ENCODE measurements around the gene INPP5D. TPM values are rescaled to one million over a fixed set of nuclear protein-coding genes. Genes with fewer than 3 reads are reported as not detected.

Gene INPP5D
- total and polyA plus RNA-seq, 2 of the 8 experiments (the other 6 are each of a cell fraction or from before 2014, with no cell fraction given) = 4.5 to 7.1 TPM

DNA sequence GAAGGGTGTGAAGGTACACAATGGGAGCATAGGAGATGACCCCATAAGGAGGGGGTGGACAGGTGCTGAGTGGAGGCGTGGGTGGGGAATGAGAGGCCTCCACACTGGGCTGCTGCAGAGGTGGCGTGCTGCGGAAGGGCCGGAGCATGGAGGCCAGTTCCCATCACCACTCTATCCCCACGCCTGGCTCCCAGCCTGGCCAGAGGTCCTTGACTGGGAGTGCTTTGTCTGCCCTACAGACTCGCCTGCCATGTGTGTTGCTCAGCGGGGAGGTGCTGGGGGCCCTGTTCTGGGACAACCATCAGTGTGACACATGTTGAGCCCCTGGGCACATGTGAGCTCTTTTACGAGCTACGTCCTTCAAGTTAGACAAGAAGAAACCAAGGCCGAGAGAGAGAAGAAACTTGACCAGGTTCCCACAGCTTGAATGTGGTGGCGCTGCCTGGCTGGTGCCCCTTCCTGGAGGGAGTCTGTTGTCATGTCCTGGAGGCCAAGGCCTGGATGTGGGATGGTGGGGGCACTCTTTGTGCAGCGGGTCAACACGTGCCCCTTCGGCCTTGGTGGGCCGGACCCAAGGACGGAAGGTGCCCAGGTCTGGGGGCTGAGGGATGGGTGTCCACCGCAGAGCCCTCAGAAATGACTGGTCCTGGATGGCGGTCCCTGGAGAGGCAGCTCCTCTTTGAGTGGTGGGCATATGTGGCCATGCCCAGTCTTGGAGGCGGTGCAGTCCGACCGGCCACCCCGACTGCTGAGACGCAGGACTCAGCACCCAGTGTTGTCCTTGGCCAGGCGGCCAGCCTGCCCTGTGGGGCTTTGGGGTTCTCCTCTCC lies 1.2 kb upstream of the INPP5D start:
- Histone ChIP-seq H3K4me2 (ENCODE audit: insufficient read depth in 1 of 2, low read depth in 2 of 2, low read length in 2 of 2) (no peak overlapping the region; a peak in 1 of 4 replicates), H2BK12ac (ENCODE audit: low read depth, low read length) (0 out of 2 replicates have a peak overlapping the region, but pooled peaks have one; percentile 50), H4K5ac (ENCODE audit: insufficient read length, low read depth, low read length) (no peak overlapping the region), H3K4me3 (ENCODE audit: extremely low read depth in 1 of 4, insufficient read depth in 2 of 4, low read depth in 3 of 4, low read length in 4 of 4) (no peak overlapping the region), H3K9me3 (ENCODE audit: insufficient read depth in 2 of 2, low read depth in 1 of 2, low read length in 1 of 2) (no peaks in the 10 kb centered on the region), H3K36me3 (ENCODE audit: control insufficient read depth in 2 of 4, insufficient read depth in 4 of 4, low read length in 3 of 4) (no peaks in the 10 kb centered on the region), H3K23ac (ENCODE audit: insufficient read length) (no peak overlapping the region), H3K18ac (ENCODE audit: extremely low read depth, low read length) (peak overlapping the region; percentile 7; the same call in 1 of the 2 replicates), H3K9ac (replicated peaks in 1 of 4; ENCODE audit: extremely low read depth in 1 of 4, low read depth in 3 of 4, low read length in 3 of 4) (no peak overlapping the region), H4K8ac (ENCODE audit: extremely low read depth, insufficient read depth, low read length) (no peak overlapping the region), H2BK15ac (ENCODE audit: low read length) (no peak overlapping the region), H3K27ac (ENCODE audit: low read depth, low read length) (no peak overlapping the region), H4K91ac (replicated peaks; ENCODE audit: insufficient read length, low read length) (no peak overlapping the region), H2AK5ac (ENCODE audit: low read depth, low read length) (no peak overlapping the region), H2BK5ac (ENCODE audit: low read depth, low read length) (no peak overlapping the region; the same call in 1 of the 2 replicates), H3K27me3 (replicated peaks in 1 of 4; ENCODE audit: control insufficient read depth in 3 of 4, extremely low read depth in 1 of 4, insufficient read depth in 3 of 4, low read length in 3 of 4) (no peaks in the 10 kb centered on the region; a peak in 1 of 7 replicates), H3K4ac (replicated peaks; ENCODE audit: insufficient read length, low read depth, low read length) (no peak overlapping the region), H3K79me1 (ENCODE audit: low read depth, low read length) (no peaks in the 10 kb centered on the region), H3K23me2 (ENCODE audit: low read depth, low read length) (no peaks in the 10 kb centered on the region), H3K14ac (ENCODE audit: insufficient read length) (no peak overlapping the region), H2AFZ (ENCODE audit: low read length) (no peak overlapping the region), H2BK120ac (replicated peaks; ENCODE audit: low read depth, low read length) (no peak overlapping the region), H3K79me2 (ENCODE audit: control insufficient read depth in 1 of 2, insufficient read depth in 2 of 2, low read length in 2 of 2) (no peaks in the 10 kb centered on the region), H3K4me1 (replicated peaks in 1 of 4; ENCODE audit: control insufficient read depth in 3 of 4, insufficient read depth in 4 of 4, low read length in 3 of 4) (peaks cover 0 to 10% (median 4%) of the 10 kb centered on the region in 4 experiments; a peak in 4 of 7 replicates), H4K20me1 (replicated peaks in 1 of 2; ENCODE audit: control insufficient read depth in 1 of 2, insufficient read depth in 2 of 2, low read length in 2 of 2) (no peaks in the 10 kb centered on the region), H2BK20ac (ENCODE audit: low read length) (no peak overlapping the region), H3K56ac (replicated peaks; ENCODE audit: insufficient read length, low read depth, low read length) (no peak overlapping the region)
- DNase-seq (ENCODE audit: low read depth in 1 of 2, low spot score in 2 of 2) (no peak), FAIRE-seq (no peak)
- ChIA-PET CTCF (ENCODE audit: partially characterized antibody) (interaction anchor here (0.8 to 4.6 kb wide), 13 partner anchors 10 to 188 kb away, joined by 3 to 32 read pairs (median 5); partner anchors contain the start of gene NEU2), POLR2A (ENCODE audit: partially characterized antibody) (interaction anchor here (1.3 kb wide), 1 partner anchor 469 kb away, joined by 3 read pairs; no protein-coding TSS in a partner anchor)
- 80% methylated on average over 21 of the region's 24 CpGs; no CpG with 5 or more reads in 1 of the 2 experiments for WGBS, 2 experiments (ENCODE audit: extremely low coverage in 1 of 2, insufficient coverage in 1 of 2, insufficient read length in 1 of 2, insufficient replicate concordance in 2 of 2, low coverage in 1 of 2, low lambda C conversion rate in 2 of 2, missing lambda C conversion rate in 1 of 2)
- TF ChIP-seq NANOG (IDR thresholded peaks at IDR 0.05; ENCODE audit: insufficient read depth, low read depth, low read length, poor library complexity, severe bottlenecking) = no peak
- TF ChIP-seq GABPA (IDR thresholded peaks at IDR 0.05; ENCODE audit: borderline replicate concordance, insufficient read depth, low read length) = no peak
- no peak for TF ChIP-seq POU5F1 (IDR thresholded peaks at IDR 0.05; ENCODE audit: low read depth, low read length)
- no peak for TF ChIP-seq ASH2L (IDR thresholded peaks at IDR 0.05; ENCODE audit: low read length)
- TF ChIP-seq SUZ12 (IDR thresholded peaks at IDR 0.05; ENCODE audit: low read length) = no peak
- TF ChIP-seq RNF2 (IDR thresholded peaks at IDR 0.05; ENCODE audit: borderline replicate concordance, low read depth, low read length, missing control alignments, poor library complexity, severe bottlenecking) = no peak
- no peak for TF ChIP-seq SIN3A (conservative IDR thresholded peaks at IDR 0.05 in 1 of 2, IDR thresholded peaks at IDR 0.05 in 1 of 2; ENCODE audit: low read depth in 1 of 2, low read length in 2 of 2)
- no peak for TF ChIP-seq FOSL1 (IDR thresholded peaks at IDR 0.05; ENCODE audit: insufficient read depth, low read depth, low read length)
- no peak for TF ChIP-seq GTF2F1 (IDR thresholded peaks at IDR 0.05; ENCODE audit: borderline replicate concordance, low read depth, low read length)
- TF ChIP-seq MAX (IDR thresholded peaks at IDR 0.05) = no peak

All from H1 (cell line).